ENCODE results near the gene ATN1. TPM values are rescaled to one million over a fixed set of nuclear protein-coding genes. Genes with fewer than 3 reads are reported as not detected.

ATN1 gene
- total RNA-seq, 2 experiments from 2014 or later: 21.6 to 24.5 TPM

DNA sequence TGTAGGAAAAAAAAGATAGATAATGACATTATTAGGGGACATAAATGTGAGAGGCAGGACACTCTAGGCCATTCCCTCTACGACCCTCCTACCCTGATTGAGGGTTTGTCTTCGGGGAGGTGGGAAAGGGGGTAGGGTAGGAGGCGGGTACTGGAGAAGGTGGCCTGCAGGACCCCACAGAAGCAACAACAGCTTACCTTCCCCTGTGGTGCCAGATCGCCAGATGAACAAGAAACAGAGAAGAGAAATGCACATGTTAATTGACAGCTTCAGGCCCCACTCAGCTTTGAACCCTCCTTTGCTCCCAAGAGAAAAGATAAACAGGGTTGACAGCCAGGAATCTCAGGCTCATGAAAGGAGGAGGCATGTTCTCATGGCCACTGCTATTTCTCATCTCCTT, 38.0 kb downstream of the ATN1 start:
- Mint-ChIP-seq H3K4me1 (ENCODE audit: low read depth) (peaks cover 69% of the 10 kb centered on the region), H3K27ac (peak overlapping the region; percentile 77), H3K27me3 (ENCODE audit: low read depth) (no peaks in the 10 kb centered on the region), H3K9me3 (ENCODE audit: insufficient read depth) (no peaks in the 10 kb centered on the region), H3K36me3 (ENCODE audit: low read depth) (peaks cover 59% of the 10 kb centered on the region), H3K4me3 (no peak overlapping the region)
- DNase-seq: no peak
- CTCF ChIA-PET: interaction anchor here (0.9 to 13.3 kb wide), 11 partner anchors 8 to 147 kb away, joined by 3 to 742 read pairs (median 11); partner anchors contain the start of genes C12orf57, C1RL, LPCAT3 and PTPN6
- POLR2A ChIA-PET: interaction anchor here (0.9 to 18.7 kb wide), 3 partner anchors 20 to 92 kb away, joined by 4 to 1099 read pairs (median 4); partner anchors contain the start of genes C12orf57, PTPN6, RNU7-1 and SPSB2
- ATAC-seq: no peak

DNA sequence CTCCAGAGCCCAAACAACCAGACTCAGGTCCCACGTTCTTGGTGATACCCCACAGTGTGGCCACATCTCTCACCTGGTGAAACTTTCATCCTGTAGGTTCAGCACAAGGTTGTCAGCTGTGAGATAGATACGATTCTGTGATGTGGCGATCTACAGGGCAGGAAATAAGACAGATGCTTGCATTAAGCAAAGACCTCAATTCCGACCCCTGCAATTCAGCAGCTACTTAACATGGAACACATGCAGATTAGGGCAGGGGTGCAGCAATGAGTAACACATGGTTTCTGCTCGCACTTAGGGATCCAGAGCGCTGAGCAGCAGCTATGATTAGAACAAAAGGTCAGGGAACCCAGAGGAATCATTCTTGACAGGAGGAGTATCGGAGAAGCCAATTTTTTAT, 38.6 kb downstream of the ATN1 start:
- CTCF ChIA-PET: interaction anchor here (0.9 to 13.3 kb wide), 9 partner anchors 8 to 146 kb away, joined by 3 to 742 read pairs (median 11); partner anchors contain the start of genes C12orf57, C1RL, LPCAT3 and PTPN6
- Mint-ChIP-seq H3K4me1 (ENCODE audit: low read depth) (peaks cover 65% of the 10 kb centered on the region), H3K36me3 (ENCODE audit: low read depth) (peaks cover 56% of the 10 kb centered on the region), H3K27me3 (ENCODE audit: low read depth) (no peaks in the 10 kb centered on the region), H3K4me3 (no peak overlapping the region), H3K9me3 (ENCODE audit: insufficient read depth) (no peaks in the 10 kb centered on the region), H3K27ac (peak overlapping the region; percentile 47)
- DNase-seq (no peak), ATAC-seq (no peak)
- POLR2A ChIA-PET: interaction anchor here (0.6 to 18.7 kb wide), 3 partner anchors 21 to 276 kb away, joined by 4 to 1099 read pairs (median 4); partner anchors contain the start of genes C12orf57, PTPN6 and RNU7-1

DNA sequence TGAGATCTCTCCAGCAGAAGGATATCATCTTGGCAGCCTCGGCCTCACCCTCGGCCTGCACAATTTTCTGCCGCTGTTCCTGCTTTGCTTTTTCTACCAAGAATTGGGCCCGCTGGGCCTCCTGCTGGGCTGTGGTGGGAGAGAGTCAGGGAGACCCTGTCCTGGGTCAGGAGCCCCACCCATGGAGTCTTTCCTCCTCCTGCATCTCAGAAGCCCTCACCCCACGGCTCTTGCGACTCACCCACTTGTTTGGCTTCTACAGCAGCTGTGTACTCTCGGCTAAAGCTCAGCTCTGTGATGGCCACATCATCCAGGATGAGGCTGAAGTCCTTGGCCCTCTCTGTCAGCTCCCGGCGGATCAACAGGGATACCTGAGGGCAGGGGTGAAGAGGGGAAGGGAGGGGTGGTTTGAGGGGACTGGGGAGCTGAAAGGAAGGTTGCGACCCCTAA, 39.9 kb downstream of the ATN1 start:
- no peaks in the 10 kb centered on the region for H3K27me3 Mint-ChIP-seq (ENCODE audit: low read depth)
- H3K27ac Mint-ChIP-seq: no peak overlapping the region
- no peak for ATAC-seq
- H3K4me3 Mint-ChIP-seq: no peak overlapping the region
- peaks cover 66% of the 10 kb centered on the region for H3K4me1 Mint-ChIP-seq (ENCODE audit: low read depth)
- no peak for DNase-seq
- H3K9me3 Mint-ChIP-seq (ENCODE audit: insufficient read depth): no peaks in the 10 kb centered on the region
- peaks cover 57% of the 10 kb centered on the region for H3K36me3 Mint-ChIP-seq (ENCODE audit: low read depth)
- ChIA-PET POLR2A (interaction anchor here (0.7 to 4.5 kb wide), 5 partner anchors 9 to 24 kb away, joined by 3 to 84 read pairs (median 3); partner anchors contain the start of genes C12orf57, PTPN6 and RNU7-1), CTCF (interaction anchor here (1.2 to 2.5 kb wide), 7 partner anchors 8 to 98 kb away, joined by 3 to 45 read pairs (median 9); partner anchors contain the start of genes C12orf57, PTPN6, RNU7-1 and SPSB2)

DNA sequence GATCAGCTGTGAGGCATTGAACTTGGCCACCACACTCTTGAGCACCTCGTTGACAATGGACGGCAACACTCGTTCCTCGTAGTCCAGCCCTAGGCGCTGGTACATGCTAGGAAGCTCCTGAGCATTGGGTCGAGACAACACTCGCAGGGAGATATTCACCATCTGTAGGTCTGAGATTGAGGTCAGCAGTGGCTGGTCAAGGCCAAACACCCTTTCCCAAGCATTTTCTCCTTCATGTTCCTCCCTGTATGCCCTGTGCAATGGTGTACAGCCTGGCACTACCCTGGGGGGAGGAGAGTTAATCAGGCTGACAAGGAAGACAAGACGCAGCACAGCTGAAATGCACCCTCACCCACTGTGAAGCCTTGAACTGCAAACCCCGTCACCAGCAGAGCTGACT, 40.7 kb downstream of the ATN1 start:
- Mint-ChIP-seq H3K27me3 (ENCODE audit: low read depth) (no peaks in the 10 kb centered on the region), H3K27ac (peak overlapping the region; percentile 100), H3K36me3 (ENCODE audit: low read depth) (peaks cover 63% of the 10 kb centered on the region), H3K4me3 (peak overlapping the region; percentile 100), H3K9me3 (ENCODE audit: insufficient read depth) (no peaks in the 10 kb centered on the region), H3K4me1 (ENCODE audit: low read depth) (peaks cover 69% of the 10 kb centered on the region)
- POLR2A ChIA-PET: interaction anchor here (0.7 to 4.5 kb wide), 8 partner anchors 9 to 50 kb away, joined by 3 to 84 read pairs (median 4); partner anchors contain the start of genes C12orf57, LPCAT3, PTPN6 and RNU7-1
- DNase-seq (no peak), ATAC-seq (no peak)
- CTCF ChIA-PET: interaction anchor here (1.0 to 2.5 kb wide), 11 partner anchors 9 to 99 kb away, joined by 3 to 45 read pairs (median 6); partner anchors contain the start of genes C12orf57, LPCAT3, PTPN6 and RNU7-1

DNA sequence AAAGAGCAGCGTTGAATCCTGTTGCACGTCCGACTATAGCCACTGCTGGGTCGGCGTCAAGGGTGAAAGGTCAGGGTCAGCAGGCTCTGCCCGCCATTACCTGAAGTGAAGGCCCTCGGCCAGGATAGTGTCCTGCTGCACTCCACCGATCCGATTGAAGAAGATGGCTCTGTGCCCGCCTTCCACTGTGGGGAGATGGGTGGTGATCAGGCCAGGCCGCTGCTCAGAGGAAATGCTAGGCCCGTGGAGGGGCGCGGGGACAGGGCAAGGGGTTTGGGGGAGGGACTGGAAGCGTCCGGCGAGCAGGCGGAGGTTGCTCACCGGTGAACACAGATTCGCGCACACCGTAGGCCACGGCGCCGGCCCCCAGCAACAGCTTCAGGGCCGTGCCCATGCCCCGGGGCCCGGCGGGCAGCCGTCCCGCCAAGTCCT, 42.4 kb downstream of the ATN1 start:
- ATAC-seq (peak; percentile 16), DNase-seq (peak; percentile 46)
- peaks cover 69% of the 10 kb centered on the region for H3K4me1 Mint-ChIP-seq (ENCODE audit: low read depth)
- CTCF ChIA-PET: no interaction called here
- no peaks in the 10 kb centered on the region for H3K27me3 Mint-ChIP-seq (ENCODE audit: low read depth)
- peak overlapping the region; percentile 100 for H3K27ac Mint-ChIP-seq
- POLR2A ChIA-PET: interaction anchor here (1.9 to 4.5 kb wide), 4 partner anchors 11 to 138 kb away, joined by 4 to 84 read pairs (median 16); partner anchors contain the start of genes C12orf57, C1RL, LPCAT3 and RNU7-1
- peak overlapping the region; percentile 100 for H3K4me3 Mint-ChIP-seq
- H3K36me3 Mint-ChIP-seq (ENCODE audit: low read depth): peaks cover 72% of the 10 kb centered on the region
- H3K9me3 Mint-ChIP-seq (ENCODE audit: insufficient read depth): no peaks in the 10 kb centered on the region

DNA sequence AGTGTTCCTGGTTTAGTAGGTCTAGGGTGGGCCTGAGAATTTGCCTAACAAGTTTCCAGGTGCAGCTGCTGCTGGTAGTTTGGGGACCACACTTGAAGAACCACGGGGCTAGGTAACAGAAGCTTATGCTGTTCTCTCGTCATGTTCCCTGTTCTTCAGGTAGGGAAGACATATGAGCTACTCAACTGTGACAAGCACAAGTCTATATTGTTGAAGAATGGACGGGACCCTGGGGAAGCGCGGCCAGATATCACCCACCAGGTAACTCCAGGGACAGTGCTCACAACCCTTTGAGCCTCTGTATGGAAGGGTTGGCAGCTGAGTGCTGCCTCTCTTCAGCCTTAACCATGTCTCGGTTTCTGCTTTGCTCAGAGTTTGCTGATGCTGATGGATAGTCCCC, 46.4 kb downstream of the ATN1 start:
- peak overlapping the region; percentile 19 for H3K27ac Mint-ChIP-seq
- H3K4me3 Mint-ChIP-seq: no peak overlapping the region
- H3K4me1 Mint-ChIP-seq (ENCODE audit: low read depth): peaks cover 47% of the 10 kb centered on the region
- DNase-seq (no peak), ATAC-seq (no peak)
- no peaks in the 10 kb centered on the region for H3K27me3 Mint-ChIP-seq (ENCODE audit: low read depth)
- ChIA-PET POLR2A (interaction anchor here (0.8 to 5.0 kb wide), 6 partner anchors 24 to 139 kb away, joined by 3 to 39 read pairs (median 4); partner anchors contain the start of genes C12orf57, LPCAT3 and RNU7-1), CTCF (interaction anchor here (0.8 to 5.4 kb wide), 8 partner anchors 9 to 135 kb away, joined by 3 to 23 read pairs (median 6); partner anchors contain the start of genes C1RL, LPCAT3 and SPSB2)
- no peaks in the 10 kb centered on the region for H3K9me3 Mint-ChIP-seq (ENCODE audit: insufficient read depth)
- H3K36me3 Mint-ChIP-seq (ENCODE audit: low read depth): peaks cover 69% of the 10 kb centered on the region

DNA sequence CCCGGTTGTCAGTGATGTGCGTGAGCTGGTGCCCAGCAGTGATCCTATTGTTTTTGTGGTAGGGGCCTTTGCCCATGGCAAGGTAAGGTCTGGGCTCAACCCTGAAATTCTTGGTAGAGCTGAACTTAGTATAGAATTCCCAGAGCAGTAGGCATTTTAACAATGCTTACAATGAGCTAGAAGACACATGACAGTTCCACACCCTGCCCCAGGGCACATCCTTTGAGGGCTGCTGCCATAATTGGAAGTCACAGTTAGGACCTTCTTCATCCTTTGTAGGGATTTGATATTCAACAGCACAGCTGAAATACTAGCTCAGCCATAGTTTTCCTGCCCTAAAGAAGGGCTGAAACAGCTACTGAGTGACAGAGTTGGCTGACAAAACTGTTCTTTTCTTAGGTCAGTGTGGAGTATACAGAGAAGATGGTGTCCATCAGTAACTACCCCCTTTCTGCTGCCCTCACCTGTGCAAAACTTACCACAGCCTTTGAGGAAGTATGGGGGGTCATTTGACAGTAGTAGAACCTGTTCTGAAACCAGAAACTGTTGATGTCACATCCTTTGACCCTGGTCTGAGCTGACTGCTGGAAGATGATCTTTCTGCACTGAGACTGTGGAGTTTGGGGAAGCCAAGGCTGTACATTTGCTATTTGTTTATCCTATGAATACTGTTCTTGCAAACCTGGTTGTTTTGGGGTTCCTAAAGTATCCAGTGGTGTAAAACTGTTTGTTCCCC, 47.7 kb downstream of the ATN1 start:
- H3K27me3 Mint-ChIP-seq (ENCODE audit: low read depth): no peaks in the 10 kb centered on the region
- no peak overlapping the region for H3K4me3 Mint-ChIP-seq
- CTCF ChIA-PET: interaction anchor here (0.7 to 5.4 kb wide), 7 partner anchors 10 to 136 kb away, joined by 3 to 23 read pairs (median 5); partner anchors contain the start of genes C1RL and SPSB2
- peak overlapping the region; percentile 39 for H3K27ac Mint-ChIP-seq
- peaks cover 44% of the 10 kb centered on the region for H3K4me1 Mint-ChIP-seq (ENCODE audit: low read depth)
- no peak for ATAC-seq
- POLR2A ChIA-PET: interaction anchor here (0.7 to 5.0 kb wide), 7 partner anchors 31 to 138 kb away, joined by 3 to 39 read pairs (median 3); partner anchors contain the start of genes C12orf57, CDCA3, LPCAT3 and RNU7-1
- peaks cover 66% of the 10 kb centered on the region for H3K36me3 Mint-ChIP-seq (ENCODE audit: low read depth)
- no peaks in the 10 kb centered on the region for H3K9me3 Mint-ChIP-seq (ENCODE audit: insufficient read depth)
- no peak for DNase-seq

DNA sequence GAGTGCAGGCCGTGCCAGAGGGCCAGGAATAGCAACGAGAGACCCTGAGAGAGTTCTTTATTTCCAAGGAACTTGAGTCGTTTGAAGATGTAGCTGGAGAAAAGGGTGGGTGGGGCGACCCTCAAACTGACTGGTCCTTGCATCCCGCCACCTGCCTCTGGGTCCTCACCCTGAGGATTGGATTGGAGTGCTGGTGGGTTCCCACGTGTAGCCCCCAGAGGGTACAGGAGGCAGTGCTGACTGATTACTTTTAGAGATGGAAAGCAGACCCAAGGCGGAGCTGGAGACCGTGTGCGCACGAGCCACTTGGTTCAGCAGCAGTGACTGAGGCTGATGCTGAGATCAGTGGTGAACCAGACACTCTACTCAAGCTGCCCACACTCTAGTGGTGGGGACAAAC, 49.9 kb downstream of the ATN1 start:
- DNase-seq (no peak), ATAC-seq (no peak)
- Mint-ChIP-seq H3K27ac (no peak overlapping the region), H3K4me1 (ENCODE audit: low read depth) (peaks cover 29% of the 10 kb centered on the region), H3K36me3 (ENCODE audit: low read depth) (peaks cover 69% of the 10 kb centered on the region), H3K4me3 (no peak overlapping the region), H3K9me3 (ENCODE audit: insufficient read depth) (no peaks in the 10 kb centered on the region), H3K27me3 (ENCODE audit: low read depth) (no peaks in the 10 kb centered on the region)
- POLR2A ChIA-PET: interaction anchor here (0.8 to 2.1 kb wide), 4 partner anchors 9 to 219 kb away, joined by 3 to 5 read pairs (median 4); partner anchors contain the start of genes C12orf57 and RNU7-1
- CTCF ChIA-PET: interaction anchor here (1.3 to 5.4 kb wide), 3 partner anchors 12 to 135 kb away, joined by 4 to 23 read pairs (median 9); partner anchors contain the start of gene LPCAT3

DNA sequence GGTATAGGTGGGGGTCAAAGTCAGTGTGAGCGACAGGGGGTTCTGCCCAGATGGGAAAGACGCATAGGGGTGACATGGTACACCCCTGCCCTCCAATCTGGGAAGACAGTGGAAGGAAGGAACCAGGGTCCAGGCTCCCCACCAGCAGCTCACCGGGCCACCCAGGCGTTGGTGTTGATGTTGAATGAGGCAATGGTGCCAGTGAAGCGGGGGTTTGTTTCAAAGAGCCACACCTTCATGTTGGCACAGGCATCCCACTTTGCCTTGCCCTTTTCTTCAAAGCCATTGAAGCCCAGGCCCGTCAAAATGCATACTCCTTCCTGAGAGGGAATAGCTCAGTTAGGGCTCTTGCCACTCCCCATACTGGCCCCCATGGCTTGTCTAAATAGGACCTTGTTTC, 50.4 kb downstream of the ATN1 start:
- no peak overlapping the region for H3K27ac Mint-ChIP-seq
- ChIA-PET CTCF (interaction anchor here (1.3 to 5.4 kb wide), 3 partner anchors 13 to 134 kb away, joined by 4 to 23 read pairs (median 9); partner anchors contain the start of gene LPCAT3), POLR2A (interaction anchor here (0.8 to 2.1 kb wide), 4 partner anchors 9 to 219 kb away, joined by 3 to 5 read pairs (median 4); partner anchors contain the start of genes C12orf57 and RNU7-1)
- H3K36me3 Mint-ChIP-seq (ENCODE audit: low read depth): peaks cover 69% of the 10 kb centered on the region
- H3K27me3 Mint-ChIP-seq (ENCODE audit: low read depth): no peaks in the 10 kb centered on the region
- peaks cover 25% of the 10 kb centered on the region for H3K4me1 Mint-ChIP-seq (ENCODE audit: low read depth)
- DNase-seq (no peak), ATAC-seq (no peak)
- H3K9me3 Mint-ChIP-seq (ENCODE audit: insufficient read depth): no peaks in the 10 kb centered on the region
- H3K4me3 Mint-ChIP-seq: no peak overlapping the region

DNA sequence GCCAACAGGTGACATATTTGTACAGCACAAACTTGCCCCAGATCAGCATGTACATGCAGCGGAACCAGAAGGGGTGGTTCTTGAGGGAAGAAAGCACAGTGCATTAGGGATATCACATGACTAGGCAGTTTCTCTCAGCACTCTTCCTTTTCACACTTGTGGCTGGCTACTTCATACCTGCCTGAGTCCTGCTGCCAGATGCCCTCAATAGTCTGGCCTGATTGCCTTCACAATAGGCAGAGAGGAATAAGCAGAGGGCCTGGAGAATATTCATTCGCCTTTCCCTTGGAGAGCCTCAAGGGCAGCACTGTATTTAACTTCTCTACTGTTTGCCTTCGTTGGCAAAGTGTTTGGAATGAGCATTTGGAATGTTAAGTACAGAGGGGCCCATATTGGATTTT, 50.9 kb downstream of the ATN1 start:
- Mint-ChIP-seq H3K27me3 (ENCODE audit: low read depth) (no peaks in the 10 kb centered on the region), H3K36me3 (ENCODE audit: low read depth) (peaks cover 70% of the 10 kb centered on the region), H3K4me3 (no peak overlapping the region), H3K9me3 (ENCODE audit: insufficient read depth) (no peaks in the 10 kb centered on the region), H3K4me1 (ENCODE audit: low read depth) (peaks cover 22% of the 10 kb centered on the region), H3K27ac (no peak overlapping the region)
- DNase-seq (no peak), ATAC-seq (no peak)
- ChIA-PET CTCF (interaction anchor here (5.4 kb wide), 1 partner anchor 13 kb away, joined by 23 read pairs; no protein-coding TSS in a partner anchor), POLR2A (interaction anchor here (0.8 to 2.1 kb wide), 2 partner anchors 35 to 220 kb away, joined by 3 to 5 read pairs; partner anchors contain the start of genes C12orf57 and RNU7-1)

DNA sequence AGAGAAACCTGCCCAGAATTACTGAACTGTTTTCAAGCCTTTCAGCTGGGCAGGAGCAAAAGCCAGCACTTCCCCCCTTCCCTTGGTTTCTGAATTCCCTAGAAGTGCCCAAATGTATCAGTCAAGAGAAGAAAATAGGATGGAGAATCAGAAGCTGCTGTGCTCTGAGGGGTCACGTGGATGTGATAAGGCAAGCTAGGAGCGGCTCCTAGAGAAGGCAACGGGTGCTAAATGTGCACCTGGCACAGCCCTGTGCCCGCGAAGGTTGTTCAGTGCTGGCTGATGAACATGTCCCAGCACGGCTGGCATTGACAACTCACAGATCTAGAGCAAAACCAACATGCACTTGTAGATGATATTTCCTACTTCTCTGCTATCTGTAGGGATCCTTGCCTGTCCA, 51.3 kb downstream of the ATN1 start:
- ChIA-PET CTCF (interaction anchor here (5.4 kb wide), 1 partner anchor 14 kb away, joined by 23 read pairs; no protein-coding TSS in a partner anchor), POLR2A (interaction anchor here (2.1 kb wide), 1 partner anchor 35 kb away, joined by 5 read pairs; the partner anchor contains the start of genes C12orf57 and RNU7-1)
- Mint-ChIP-seq H3K27ac (peak overlapping the region; percentile 60), H3K36me3 (ENCODE audit: low read depth) (peaks cover 65% of the 10 kb centered on the region), H3K9me3 (ENCODE audit: insufficient read depth) (no peaks in the 10 kb centered on the region), H3K4me3 (no peak overlapping the region), H3K27me3 (ENCODE audit: low read depth) (no peaks in the 10 kb centered on the region), H3K4me1 (ENCODE audit: low read depth) (peaks cover 18% of the 10 kb centered on the region)
- ATAC-seq (no peak), DNase-seq (no peak)
